Endothelial cell (in vitro differentiated cells): ENCODE measurements around the gene ADAMTSL1. TPM values are rescaled to one million over a fixed set of nuclear protein-coding genes. Genes with fewer than 3 reads are reported as not detected.

Experiments used
- DNase-seq: peaks from one replicate; pipeline ENCODE4 v3.0.0; 2021; ENCODE audit warnings: low spot score
- H3K27ac Mint-ChIP-seq: one replicate; pipeline ENCODE4 v1.8.0; 2021; ENCODE audit warnings: mixed read lengths, inconsistent platforms; ENCODE audit not compliant: unreplicated experiment
- H3K27me3 Mint-ChIP-seq: one replicate; pipeline ENCODE4 v1.8.0; 2021; ENCODE audit warnings: mild to moderate bottlenecking, moderate library complexity, mixed read lengths, inconsistent platforms; ENCODE audit not compliant: unreplicated experiment
- H3K36me3 Mint-ChIP-seq: one replicate; pipeline ENCODE4 v1.8.0; 2021; ENCODE audit warnings: mild to moderate bottlenecking, low read depth, mixed read lengths, inconsistent platforms; ENCODE audit not compliant: unreplicated experiment
- H3K4me1 Mint-ChIP-seq: one replicate; pipeline ENCODE4 v1.8.0; 2021; ENCODE audit warnings: mild to moderate bottlenecking, mixed read lengths, inconsistent platforms; ENCODE audit not compliant: unreplicated experiment
- H3K4me3 Mint-ChIP-seq: one replicate; pipeline ENCODE4 v1.8.0; 2021; ENCODE audit warnings: mild to moderate bottlenecking, mixed read lengths, inconsistent platforms; ENCODE audit not compliant: unreplicated experiment
- H3K9me3 Mint-ChIP-seq: one replicate; pipeline ENCODE4 v1.8.0; 2021; ENCODE audit warnings: mixed read lengths, inconsistent platforms; ENCODE audit not compliant: unreplicated experiment
- total RNA-seq: library from RNA; stranded (reverse); fragmentation: NEBNext Ultra II Directional; extraction: Animal tissue kit (Norgen Biotek cat#: 25700); gene quantifications from one replicate; pipeline ENCODE4 v1.2.1, GENCODE V29; 2021; ENCODE audit not compliant: unreplicated experiment
- TF ChIP-seq, protein P1 (sequence below): fragments of 200-600 bp; sonication (generic); IDR thresholded peaks from one replicate; pipeline ENCODE4 v1.5.0; 2021; ENCODE audit warnings: antibody characterized with exemption; ENCODE audit not compliant: unreplicated experiment

The ADAMTSL1 gene
- total RNA-seq, 1 donor from 2014 or later: 18.2 TPM

DNA sequence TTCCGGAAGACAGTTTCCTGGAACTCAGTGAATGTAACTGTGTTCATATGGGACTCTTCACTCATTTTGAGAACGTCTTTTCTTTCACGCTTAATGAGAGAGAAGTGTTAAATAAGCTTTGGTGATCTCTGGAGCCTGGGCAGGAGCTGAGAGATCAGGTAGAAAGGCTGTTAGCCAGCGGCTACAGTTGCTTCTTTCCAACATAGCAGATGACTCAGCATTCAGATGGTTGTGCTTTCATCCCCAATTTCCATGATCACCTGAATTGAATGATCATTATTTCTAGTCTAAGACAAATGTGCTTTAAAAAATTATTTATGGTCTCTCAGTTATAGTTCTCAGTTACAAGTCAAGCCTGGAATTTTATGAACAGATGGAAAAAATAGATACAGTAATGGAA lies 234.5 kb downstream of the ADAMTSL1 start:
- no peaks in the 10 kb centered on the region for H3K9me3 Mint-ChIP-seq
- DNase-seq: no peak
- peaks cover 15% of the 10 kb centered on the region for H3K36me3 Mint-ChIP-seq
- no peak overlapping the region for H3K4me3 Mint-ChIP-seq
- H3K27ac Mint-ChIP-seq: no peak overlapping the region
- TF ChIP-seq, protein P1, sequence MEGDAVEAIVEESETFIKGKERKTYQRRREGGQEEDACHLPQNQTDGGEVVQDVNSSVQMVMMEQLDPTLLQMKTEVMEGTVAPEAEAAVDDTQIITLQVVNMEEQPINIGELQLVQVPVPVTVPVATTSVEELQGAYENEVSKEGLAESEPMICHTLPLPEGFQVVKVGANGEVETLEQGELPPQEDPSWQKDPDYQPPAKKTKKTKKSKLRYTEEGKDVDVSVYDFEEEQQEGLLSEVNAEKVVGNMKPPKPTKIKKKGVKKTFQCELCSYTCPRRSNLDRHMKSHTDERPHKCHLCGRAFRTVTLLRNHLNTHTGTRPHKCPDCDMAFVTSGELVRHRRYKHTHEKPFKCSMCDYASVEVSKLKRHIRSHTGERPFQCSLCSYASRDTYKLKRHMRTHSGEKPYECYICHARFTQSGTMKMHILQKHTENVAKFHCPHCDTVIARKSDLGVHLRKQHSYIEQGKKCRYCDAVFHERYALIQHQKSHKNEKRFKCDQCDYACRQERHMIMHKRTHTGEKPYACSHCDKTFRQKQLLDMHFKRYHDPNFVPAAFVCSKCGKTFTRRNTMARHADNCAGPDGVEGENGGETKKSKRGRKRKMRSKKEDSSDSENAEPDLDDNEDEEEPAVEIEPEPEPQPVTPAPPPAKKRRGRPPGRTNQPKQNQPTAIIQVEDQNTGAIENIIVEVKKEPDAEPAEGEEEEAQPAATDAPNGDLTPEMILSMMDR: no peak
- H3K27me3 Mint-ChIP-seq: peaks cover 3% of the 10 kb centered on the region
- no peaks in the 10 kb centered on the region for H3K4me1 Mint-ChIP-seq

- Mint-ChIP-seq H3K9me3 (no peaks in the 10 kb centered on the region), H3K27me3 (peaks cover 3% of the 10 kb centered on the region), H3K36me3 (peaks cover 15% of the 10 kb centered on the region), H3K4me1 (no peaks in the 10 kb centered on the region), H3K4me3 (peak overlapping the region; percentile 18), H3K27ac (no peak overlapping the region)
- DNase-seq: no peak
- TF ChIP-seq, protein P1: no peak
Observed at GRCh38 chr9:18710065-18710464, 236.1 kb downstream of the ADAMTSL1 start.

DNA sequence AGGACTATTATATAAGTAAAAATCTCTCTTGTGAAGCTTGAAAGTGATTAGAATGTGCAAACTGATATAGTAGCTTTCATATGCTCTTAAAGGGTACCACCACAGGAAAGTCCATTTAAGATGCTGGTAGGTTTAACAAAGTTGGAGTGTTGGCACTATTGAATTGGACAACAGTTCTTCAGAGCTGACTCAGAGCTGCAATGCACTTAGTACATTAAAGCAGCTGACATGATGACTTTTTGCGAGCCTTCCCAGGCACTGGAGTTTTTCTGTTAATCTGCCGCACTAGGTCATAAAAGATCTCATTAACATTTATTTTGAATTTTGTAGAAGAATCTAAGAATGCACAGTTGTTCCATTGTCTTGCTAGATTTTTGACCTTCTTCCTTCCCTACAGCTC lies 243.8 kb downstream of the ADAMTSL1 start:
- DNase-seq: no peak
- no peaks in the 10 kb centered on the region for H3K4me1 Mint-ChIP-seq
- no peak overlapping the region for H3K27ac Mint-ChIP-seq

GRCh38 chr9:18718393-18718792 lies 244.4 kb downstream of the ADAMTSL1 start:
- no peaks in the 10 kb centered on the region for H3K4me1 Mint-ChIP-seq
- no peaks in the 10 kb centered on the region for H3K36me3 Mint-ChIP-seq
- no peaks in the 10 kb centered on the region for H3K27me3 Mint-ChIP-seq
- TF ChIP-seq, protein P1: no peak
- no peaks in the 10 kb centered on the region for H3K9me3 Mint-ChIP-seq
- H3K27ac Mint-ChIP-seq: no peak overlapping the region
- no peak overlapping the region for H3K4me3 Mint-ChIP-seq
- no peak for DNase-seq

More for the DNA sequence above, 243.8 kb downstream of the ADAMTSL1 start:
- Mint-ChIP-seq H3K4me3 (no peak overlapping the region), H3K27me3 (no peaks in the 10 kb centered on the region), H3K36me3 (no peaks in the 10 kb centered on the region), H3K9me3 (no peaks in the 10 kb centered on the region)
- TF ChIP-seq, protein P1: no peak

GRCh38 chr9:18718932-18719331 lies 245.0 kb downstream of the ADAMTSL1 start:
- no peaks in the 10 kb centered on the region for H3K36me3 Mint-ChIP-seq
- H3K27me3 Mint-ChIP-seq: no peaks in the 10 kb centered on the region
- no peaks in the 10 kb centered on the region for H3K4me1 Mint-ChIP-seq
- TF ChIP-seq, protein P1: no peak
- no peak overlapping the region for H3K27ac Mint-ChIP-seq
- H3K9me3 Mint-ChIP-seq: no peaks in the 10 kb centered on the region
- no peak overlapping the region for H3K4me3 Mint-ChIP-seq
- no peak for DNase-seq
